ENCODE results near the gene UBE2S. TPM values are rescaled to one million over a fixed set of nuclear protein-coding genes. Genes with fewer than 3 reads are reported as not detected.

The UBE2S gene
- total RNA-seq, 4 donors from 2014 or later: 4.1 to 12.8 (median 8.6) TPM

GRCh38 chr19:55443824-55444480 lies 36.4 kb upstream of the UBE2S start:
- TF ChIP-seq, protein P1, sequence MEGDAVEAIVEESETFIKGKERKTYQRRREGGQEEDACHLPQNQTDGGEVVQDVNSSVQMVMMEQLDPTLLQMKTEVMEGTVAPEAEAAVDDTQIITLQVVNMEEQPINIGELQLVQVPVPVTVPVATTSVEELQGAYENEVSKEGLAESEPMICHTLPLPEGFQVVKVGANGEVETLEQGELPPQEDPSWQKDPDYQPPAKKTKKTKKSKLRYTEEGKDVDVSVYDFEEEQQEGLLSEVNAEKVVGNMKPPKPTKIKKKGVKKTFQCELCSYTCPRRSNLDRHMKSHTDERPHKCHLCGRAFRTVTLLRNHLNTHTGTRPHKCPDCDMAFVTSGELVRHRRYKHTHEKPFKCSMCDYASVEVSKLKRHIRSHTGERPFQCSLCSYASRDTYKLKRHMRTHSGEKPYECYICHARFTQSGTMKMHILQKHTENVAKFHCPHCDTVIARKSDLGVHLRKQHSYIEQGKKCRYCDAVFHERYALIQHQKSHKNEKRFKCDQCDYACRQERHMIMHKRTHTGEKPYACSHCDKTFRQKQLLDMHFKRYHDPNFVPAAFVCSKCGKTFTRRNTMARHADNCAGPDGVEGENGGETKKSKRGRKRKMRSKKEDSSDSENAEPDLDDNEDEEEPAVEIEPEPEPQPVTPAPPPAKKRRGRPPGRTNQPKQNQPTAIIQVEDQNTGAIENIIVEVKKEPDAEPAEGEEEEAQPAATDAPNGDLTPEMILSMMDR (IDR thresholded peaks at IDR 0.05; ENCODE audit: low read depth): no peak

DNA sequence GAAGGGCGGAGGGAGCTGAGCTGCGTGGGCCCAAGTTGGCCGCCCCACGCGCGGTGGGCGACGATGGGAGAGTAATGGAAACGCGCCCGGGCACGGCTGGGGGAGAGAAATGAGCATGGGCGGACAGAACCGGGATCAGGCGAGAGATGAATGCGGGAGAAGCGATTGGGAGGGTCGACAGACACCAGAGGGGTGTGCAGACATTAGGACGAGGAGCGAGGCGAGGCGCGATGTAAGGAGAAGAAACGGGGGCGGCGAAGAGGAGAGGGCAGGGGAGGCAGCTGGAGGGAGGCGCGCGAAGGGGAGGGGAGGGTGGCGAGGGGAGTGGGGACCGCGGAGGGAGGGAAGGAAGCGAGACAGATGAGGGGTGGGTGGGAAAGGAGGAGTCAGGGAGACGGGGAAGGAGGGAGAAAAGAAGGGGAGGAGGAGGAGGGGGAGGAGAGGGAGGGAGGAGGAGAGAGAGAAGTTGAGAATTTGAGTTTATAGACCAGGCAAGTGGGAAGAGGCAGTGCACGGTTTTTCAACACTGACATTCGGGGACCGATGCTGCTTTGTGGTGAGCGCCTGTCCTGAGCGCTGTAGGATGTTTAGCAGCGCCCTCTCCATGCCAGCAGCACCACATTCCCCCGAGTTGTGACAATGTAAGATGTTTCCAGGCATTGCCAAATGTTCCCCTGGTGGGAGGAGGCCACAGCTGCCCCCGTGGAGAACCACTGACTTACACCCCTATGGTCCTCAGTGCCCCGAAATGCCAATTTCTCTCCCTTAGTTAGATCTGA lies 35.6 kb upstream of the UBE2S start, which contains the start of gene SHISA7:
SHISA7 (minus strand) TSS at position 256 of the 779 bp plus-strand sequence. CDS start 437 bp downstream, outside the sequence.
- TF ChIP-seq, protein P1 (IDR thresholded peaks at IDR 0.05; ENCODE audit: low read depth): no peak

GRCh38 chr19:55442372-55442961 lies 34.9 kb upstream of the UBE2S start:
- TF ChIP-seq, protein P1 (IDR thresholded peaks at IDR 0.05; ENCODE audit: low read depth): no peak

GRCh38 chr19:55441692-55442321 lies 34.2 kb upstream of the UBE2S start:
- TF ChIP-seq, protein P1 (IDR thresholded peaks at IDR 0.05; ENCODE audit: low read depth): no peak

DNA sequence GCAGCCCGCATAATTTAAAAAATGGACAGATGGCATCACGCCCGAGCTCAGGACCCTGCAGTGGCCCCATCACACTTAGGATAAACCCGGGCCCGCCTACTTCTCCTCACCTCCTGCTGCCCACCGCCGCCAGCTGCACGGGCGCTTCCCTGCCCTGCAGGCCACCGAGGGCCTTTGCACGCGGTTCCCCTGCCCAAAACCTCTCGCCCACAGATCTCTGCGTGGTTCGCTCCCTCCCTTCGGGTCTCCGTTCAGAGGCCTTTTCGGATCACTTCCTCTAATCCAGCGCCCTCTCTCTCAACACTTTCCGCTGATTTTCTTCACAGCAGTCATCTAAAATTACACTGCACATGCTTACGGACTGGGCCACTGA lies 33.7 kb upstream of the UBE2S start:
- TF ChIP-seq, protein P1 (IDR thresholded peaks at IDR 0.05; ENCODE audit: low read depth): no peak

DNA sequence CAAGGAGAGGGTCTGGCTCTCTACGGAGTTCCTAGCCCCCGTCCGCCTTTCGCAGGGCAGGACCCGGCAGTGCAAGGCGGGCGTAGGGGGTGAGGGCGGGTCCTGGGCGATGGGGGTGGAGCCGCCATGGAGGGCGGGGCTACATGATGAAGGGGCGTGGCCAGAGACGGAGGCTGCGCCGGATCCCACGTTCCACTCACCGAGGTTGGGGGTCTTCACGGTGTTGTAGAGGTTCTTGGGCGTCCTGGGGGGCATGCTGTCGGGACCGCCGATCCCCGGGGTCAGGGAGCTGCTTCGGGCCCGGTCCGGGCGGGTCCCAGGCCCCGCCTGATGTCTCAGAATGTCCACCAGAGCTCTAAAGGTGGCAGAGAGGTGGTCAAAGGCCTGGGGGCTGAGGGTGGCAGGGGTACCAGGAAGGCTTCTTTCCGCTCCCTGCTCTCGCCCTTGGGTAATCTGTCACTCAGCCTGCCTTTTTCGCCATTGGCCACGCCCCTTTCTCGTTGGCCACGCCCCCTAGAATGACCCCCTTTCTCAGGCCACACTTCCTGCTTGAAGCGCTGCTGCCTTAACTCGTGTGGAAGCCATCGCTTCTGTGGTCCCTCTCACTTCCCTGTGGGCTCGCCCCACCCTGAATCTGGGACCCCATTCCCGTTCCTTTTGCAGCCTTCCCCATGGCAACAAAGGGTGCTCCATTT lies 33.0 kb upstream of the UBE2S start:
- TF ChIP-seq, protein P1 (IDR thresholded peaks at IDR 0.05; ENCODE audit: low read depth): no peak
